SK-N-SH (cell line): ENCODE data around the gene ADAMTS2.

Experiments used
- CHD2 ChIP-seq: fragments of 150-350 bp; IDR thresholded peaks from 2 replicates; pipeline ENCODE4 v1.6.1; 2018; ENCODE audit warnings: low read length; ENCODE audit not compliant: partially characterized antibody
- EZH2phosphoT487 ChIP-seq: fragments of 200-600 bp; sonication (generic); IDR thresholded peaks from 2 replicates; pipeline ENCODE4 v1.6.1; 2017; ENCODE audit warnings: low read depth, mixed run types, mild to moderate bottlenecking, antibody characterized with exemption, moderate library complexity, borderline replicate concordance
- MAX ChIP-seq: IDR thresholded peaks from 2 replicates; pipeline ENCODE4 v1.4.0; 2012; ENCODE audit warnings: low read depth
- MXI1 ChIP-seq: IDR thresholded peaks from 2 replicates; pipeline ENCODE4 v1.6.1; 2012; ENCODE audit warnings: mild to moderate bottlenecking, low read depth, low read length, improper control_type of control experiment
- POLR2AphosphoS5 ChIP-seq: IDR thresholded peaks from 2 replicates; pipeline ENCODE4 v1.6.1; 2012; ENCODE audit warnings: low read depth, low read length
- RFX5 ChIP-seq: IDR thresholded peaks from 2 replicates; pipeline ENCODE4 v1.6.1; 2012; ENCODE audit warnings: mild to moderate bottlenecking, improper control_type of control experiment, low read length
- SMC3 ChIP-seq: IDR thresholded peaks from 2 replicates; pipeline ENCODE4 v1.6.1; 2012; ENCODE audit warnings: low read depth, low read length, improper control_type of control experiment
- TAF1 ChIP-seq: IDR thresholded peaks from 2 replicates; pipeline ENCODE4 v1.6.1; 2012; ENCODE audit warnings: low read depth, mild to moderate bottlenecking, low read length, moderate library complexity, borderline replicate concordance
- USF2 ChIP-seq: fragments of 150-350 bp; IDR thresholded peaks from 2 replicates; pipeline ENCODE4 v1.6.1; 2017; ENCODE audit warnings: antibody characterized with exemption, low read length, low read depth, borderline replicate concordance
- TF ChIP-seq, protein P1 (sequence below): fragments of 200-600 bp; sonication (generic); IDR thresholded peaks from 2 replicates; pipeline ENCODE4 v1.6.1; 2017; ENCODE audit warnings: antibody characterized with exemption, mild to moderate bottlenecking, moderate library complexity
- TF ChIP-seq, protein P2 (sequence below): IDR thresholded peaks from 2 replicates; pipeline ENCODE4 v1.6.1; 2012; ENCODE audit warnings: mild to moderate bottlenecking, low read depth, low read length, moderate library complexity

GRCh38 chr5:179146277-179146676, 199.0 kb downstream of the ADAMTS2 start:
- no peak for TF ChIP-seq USF2
- TF ChIP-seq, protein P1, sequence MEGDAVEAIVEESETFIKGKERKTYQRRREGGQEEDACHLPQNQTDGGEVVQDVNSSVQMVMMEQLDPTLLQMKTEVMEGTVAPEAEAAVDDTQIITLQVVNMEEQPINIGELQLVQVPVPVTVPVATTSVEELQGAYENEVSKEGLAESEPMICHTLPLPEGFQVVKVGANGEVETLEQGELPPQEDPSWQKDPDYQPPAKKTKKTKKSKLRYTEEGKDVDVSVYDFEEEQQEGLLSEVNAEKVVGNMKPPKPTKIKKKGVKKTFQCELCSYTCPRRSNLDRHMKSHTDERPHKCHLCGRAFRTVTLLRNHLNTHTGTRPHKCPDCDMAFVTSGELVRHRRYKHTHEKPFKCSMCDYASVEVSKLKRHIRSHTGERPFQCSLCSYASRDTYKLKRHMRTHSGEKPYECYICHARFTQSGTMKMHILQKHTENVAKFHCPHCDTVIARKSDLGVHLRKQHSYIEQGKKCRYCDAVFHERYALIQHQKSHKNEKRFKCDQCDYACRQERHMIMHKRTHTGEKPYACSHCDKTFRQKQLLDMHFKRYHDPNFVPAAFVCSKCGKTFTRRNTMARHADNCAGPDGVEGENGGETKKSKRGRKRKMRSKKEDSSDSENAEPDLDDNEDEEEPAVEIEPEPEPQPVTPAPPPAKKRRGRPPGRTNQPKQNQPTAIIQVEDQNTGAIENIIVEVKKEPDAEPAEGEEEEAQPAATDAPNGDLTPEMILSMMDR = no peak
- no peak for TF ChIP-seq EZH2phosphoT487
- TF ChIP-seq TAF1 = no peak
- no peak for TF ChIP-seq MAX
- TF ChIP-seq CHD2 = no peak
- no peak for TF ChIP-seq SMC3
- no peak for TF ChIP-seq MXI1
- no peak for TF ChIP-seq RFX5
- TF ChIP-seq, protein P2, sequence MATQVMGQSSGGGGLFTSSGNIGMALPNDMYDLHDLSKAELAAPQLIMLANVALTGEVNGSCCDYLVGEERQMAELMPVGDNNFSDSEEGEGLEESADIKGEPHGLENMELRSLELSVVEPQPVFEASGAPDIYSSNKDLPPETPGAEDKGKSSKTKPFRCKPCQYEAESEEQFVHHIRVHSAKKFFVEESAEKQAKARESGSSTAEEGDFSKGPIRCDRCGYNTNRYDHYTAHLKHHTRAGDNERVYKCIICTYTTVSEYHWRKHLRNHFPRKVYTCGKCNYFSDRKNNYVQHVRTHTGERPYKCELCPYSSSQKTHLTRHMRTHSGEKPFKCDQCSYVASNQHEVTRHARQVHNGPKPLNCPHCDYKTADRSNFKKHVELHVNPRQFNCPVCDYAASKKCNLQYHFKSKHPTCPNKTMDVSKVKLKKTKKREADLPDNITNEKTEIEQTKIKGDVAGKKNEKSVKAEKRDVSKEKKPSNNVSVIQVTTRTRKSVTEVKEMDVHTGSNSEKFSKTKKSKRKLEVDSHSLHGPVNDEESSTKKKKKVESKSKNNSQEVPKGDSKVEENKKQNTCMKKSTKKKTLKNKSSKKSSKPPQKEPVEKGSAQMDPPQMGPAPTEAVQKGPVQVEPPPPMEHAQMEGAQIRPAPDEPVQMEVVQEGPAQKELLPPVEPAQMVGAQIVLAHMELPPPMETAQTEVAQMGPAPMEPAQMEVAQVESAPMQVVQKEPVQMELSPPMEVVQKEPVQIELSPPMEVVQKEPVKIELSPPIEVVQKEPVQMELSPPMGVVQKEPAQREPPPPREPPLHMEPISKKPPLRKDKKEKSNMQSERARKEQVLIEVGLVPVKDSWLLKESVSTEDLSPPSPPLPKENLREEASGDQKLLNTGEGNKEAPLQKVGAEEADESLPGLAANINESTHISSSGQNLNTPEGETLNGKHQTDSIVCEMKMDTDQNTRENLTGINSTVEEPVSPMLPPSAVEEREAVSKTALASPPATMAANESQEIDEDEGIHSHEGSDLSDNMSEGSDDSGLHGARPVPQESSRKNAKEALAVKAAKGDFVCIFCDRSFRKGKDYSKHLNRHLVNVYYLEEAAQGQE = no peak
- no peak for TF ChIP-seq POLR2AphosphoS5
